Breast epithelium (tissue), 3 donors: Measurements from ENCODE around the gene ADAMTS13.

ENCODE experiments used
- CTCF ChIP-seq, 3 donors: fragments of 450-650 bp; IDR thresholded peaks; one replicate each; pipeline ENCODE4 v1.5.1; 2016 to 2017; ENCODE audit warnings: antibody characterized with exemption in 3 of 3, mild to moderate bottlenecking in 3 of 3, moderate library complexity in 3 of 3
- POLR2A ChIP-seq: fragments of 450-650 bp; IDR thresholded peaks from one replicate; pipeline ENCODE4 v1.6.1; 2016; ENCODE audit warnings: antibody characterized with exemption, mild to moderate bottlenecking, moderate library complexity

- TF ChIP-seq CTCF (IDR thresholded peaks at IDR 0.05) (no peak), POLR2A (no peak)
Observed at GRCh38 chr9:133401588-133401987, 20.6 kb upstream of the ADAMTS13 start.
